Head of caudate nucleus (tissue), 42 donors: ENCODE measurements around the gene SEMA5A.

Source experiments
- DNase-seq, 42 donors: peaks; one replicate each; pipeline versions ENCODE4 v3.0.0 to v3.0.0-alpha.2; 2020 to 2021; ENCODE audit warnings: mixed read lengths in 7 of 42
- intact Hi-C: fragments of 100-400 bp; cut with DNase I; formaldehyde crosslinking; loops from one replicate; pipeline ENCODE4 v1.15.0; 2022

The SEMA5A gene

GRCh38 chr5:9051779-9052178, 494.1 kb downstream of the SEMA5A start:
- no peak for DNase-seq

DNA sequence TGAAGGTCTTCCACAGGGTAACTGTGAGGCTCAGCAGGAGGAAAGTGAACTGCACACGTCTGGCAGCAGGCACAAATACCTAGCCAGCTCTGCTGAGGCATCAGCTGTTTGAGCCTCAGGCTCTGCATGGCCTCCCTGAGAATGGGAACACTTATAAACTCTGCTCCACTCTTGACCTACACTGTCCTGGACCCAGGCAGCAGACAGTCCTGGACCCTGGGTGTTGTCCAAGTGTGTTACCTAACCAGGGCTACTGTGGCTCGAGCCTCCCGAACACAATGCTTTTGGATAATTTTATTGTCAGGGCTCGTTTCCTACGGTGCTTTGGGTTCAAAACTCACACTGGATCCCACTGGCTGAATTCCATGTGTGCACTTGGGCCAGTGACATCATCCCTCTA, 497.9 kb downstream of the SEMA5A start:
- intact Hi-C loops, result no loop called here
- DNase-seq, result no peak

More at GRCh38 chr5:9051779-9052178, 494.1 kb downstream of the SEMA5A start:
- intact Hi-C loops, result no loop called here

DNA sequence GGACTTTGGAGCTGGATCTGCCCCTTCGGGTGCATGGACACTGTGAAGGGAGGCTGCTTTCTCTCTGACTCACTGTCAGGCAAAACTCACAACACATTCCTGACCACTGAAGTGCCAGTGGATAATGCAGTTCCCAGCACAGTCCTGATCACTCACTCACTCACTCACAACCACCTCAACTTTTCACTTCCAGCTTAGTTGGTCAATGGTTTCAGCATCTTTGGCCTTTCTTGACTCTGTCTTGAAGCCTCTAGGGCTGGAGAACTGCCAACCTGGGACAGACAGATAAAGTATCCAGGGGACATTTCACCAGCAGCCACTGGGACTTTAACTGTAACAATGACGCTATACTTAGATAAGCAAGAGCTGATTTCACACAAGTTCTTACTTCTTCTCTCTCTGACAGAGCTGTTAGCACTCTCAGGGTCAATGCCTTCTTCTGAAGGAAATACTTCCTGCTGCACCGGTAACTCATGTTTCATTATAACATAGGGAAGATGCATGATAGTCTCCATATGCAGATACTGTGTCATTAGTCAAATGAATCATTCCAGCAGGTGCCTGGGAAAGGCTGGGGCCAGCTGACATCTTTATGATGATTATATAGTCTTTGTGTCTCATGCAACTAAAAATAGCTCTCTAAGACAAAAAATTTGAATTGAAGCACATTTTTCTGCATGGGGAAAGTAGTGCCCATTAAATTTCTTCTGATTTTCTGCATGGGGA, 499.0 kb downstream of the SEMA5A start:
- intact Hi-C loops, result no loop called here
- no peak for DNase-seq

DNA sequence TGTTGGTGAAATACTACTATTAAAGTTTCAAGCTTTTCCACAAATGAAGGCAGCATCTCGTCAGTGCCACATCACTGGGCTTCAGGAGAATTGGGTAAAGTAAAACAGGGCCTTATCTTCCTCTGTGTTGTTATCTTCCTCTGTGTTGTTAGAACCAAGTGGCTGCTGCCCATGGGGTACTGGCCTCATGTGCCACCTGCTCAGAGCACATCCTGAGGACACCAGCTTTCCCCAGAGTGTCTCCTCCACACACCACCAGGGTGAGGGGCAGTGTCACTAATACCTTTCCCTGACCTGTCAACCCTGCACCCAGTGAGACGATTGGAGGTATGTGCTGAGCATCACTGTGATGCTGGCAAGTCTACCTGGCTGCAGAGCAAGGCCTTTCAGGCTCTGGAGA, 499.9 kb downstream of the SEMA5A start:
- intact Hi-C loops, result no loop called here
- no peak for DNase-seq

DNA sequence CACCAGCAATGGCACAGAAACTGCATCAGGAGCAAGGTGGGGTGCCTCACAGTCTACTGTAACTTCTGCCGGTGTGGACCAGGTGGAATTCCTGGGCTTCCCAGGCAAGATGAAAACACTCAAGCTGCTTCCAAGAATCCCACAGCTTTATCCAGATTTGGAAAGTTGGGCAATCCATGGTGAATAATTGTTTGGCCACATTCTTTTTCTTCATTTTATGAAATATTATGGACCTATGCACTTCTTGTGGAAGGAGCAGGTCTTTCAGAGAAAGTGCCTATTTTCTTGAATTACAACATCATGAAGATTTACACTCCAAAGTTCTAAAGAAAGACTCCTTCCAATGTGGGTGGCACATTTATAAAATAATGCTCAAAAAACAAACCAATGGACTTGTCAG, 503.6 kb downstream of the SEMA5A start:
- intact Hi-C loops, result no loop called here
- DNase-seq, result no peak

- DNase-seq, result no peak
- intact Hi-C loops, result no loop called here
These were observed 505.4 kb downstream of the SEMA5A start for GRCh38 chr5:9040475-9040874.

- intact Hi-C loops, result no loop called here
- DNase-seq, result no peak
These were observed 508.8 kb downstream of the SEMA5A start for GRCh38 chr5:9037048-9037447.

GRCh38 chr5:9035346-9035745, 510.5 kb downstream of the SEMA5A start:
- no peak for DNase-seq
- intact Hi-C loops, result no loop called here

DNA sequence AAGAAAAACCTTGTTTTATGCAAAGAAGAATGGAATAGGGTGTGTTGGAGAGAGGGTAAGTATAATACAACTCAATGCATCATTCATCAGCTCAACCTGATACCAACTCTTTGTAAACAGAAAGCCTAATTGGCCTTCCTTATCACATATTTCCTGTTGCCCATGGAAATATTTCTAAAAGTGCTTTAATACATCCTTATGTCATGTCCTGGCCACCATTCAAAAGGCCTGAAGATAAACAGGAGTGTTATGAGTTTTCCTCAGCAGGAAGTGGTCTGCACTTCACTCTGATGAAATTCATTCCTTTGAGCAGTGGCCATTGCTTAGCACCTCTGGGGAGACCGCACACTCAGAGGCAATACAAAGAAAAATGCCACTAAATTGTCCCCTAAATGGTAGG, 511.2 kb downstream of the SEMA5A start:
- intact Hi-C loops, result no loop called here
- no peak for DNase-seq

- no peak for DNase-seq
- intact Hi-C loops, result no loop called here
These were observed 512.4 kb downstream of the SEMA5A start for GRCh38 chr5:9033524-9033923.

GRCh38 chr5:9025942-9026341, 519.9 kb downstream of the SEMA5A start:
- intact Hi-C loops, result no loop called here
- DNase-seq, result no peak

DNA sequence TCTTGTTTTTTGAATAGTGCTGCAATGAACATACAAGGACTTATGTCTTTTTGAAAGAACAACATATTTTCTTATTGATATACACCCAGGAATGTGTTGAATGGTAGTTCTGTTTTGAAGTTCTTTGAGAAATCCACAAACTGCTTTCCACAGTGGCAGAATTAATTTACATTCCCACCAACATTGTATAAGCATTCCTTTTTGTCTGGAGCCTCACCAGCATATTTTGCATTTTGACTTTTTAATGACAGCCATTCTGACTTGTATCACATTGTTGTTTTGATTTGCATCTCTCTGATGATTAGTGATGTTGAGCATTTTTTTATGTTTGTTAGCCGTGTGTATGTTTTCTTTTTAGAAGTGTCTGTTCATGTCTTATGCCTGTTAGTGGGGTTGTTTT, 524.9 kb downstream of the SEMA5A start:
- intact Hi-C loops, result no loop called here
- no peak for DNase-seq

DNA sequence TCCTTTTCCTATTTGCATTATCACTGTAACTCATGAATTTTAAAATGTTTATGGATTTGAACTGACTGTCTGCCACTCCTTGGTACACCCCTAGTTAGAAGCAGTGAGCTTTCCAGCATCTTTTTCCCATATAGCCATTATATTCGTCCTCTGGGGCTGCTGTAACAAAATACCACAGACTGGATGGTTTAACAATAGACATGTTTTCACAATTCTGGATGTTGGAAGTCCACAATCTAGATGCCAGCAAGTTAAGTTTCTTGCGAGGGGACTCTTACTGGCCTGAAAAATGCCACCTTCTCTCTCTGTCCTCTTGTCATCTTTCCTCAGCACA, 530.0 kb downstream of the SEMA5A start:
- DNase-seq, result no peak
- intact Hi-C loops, result no loop called here

GRCh38 chr5:9015260-9015936, 530.5 kb downstream of the SEMA5A start:
- intact Hi-C loops, result no loop called here
- no peak for DNase-seq

DNA sequence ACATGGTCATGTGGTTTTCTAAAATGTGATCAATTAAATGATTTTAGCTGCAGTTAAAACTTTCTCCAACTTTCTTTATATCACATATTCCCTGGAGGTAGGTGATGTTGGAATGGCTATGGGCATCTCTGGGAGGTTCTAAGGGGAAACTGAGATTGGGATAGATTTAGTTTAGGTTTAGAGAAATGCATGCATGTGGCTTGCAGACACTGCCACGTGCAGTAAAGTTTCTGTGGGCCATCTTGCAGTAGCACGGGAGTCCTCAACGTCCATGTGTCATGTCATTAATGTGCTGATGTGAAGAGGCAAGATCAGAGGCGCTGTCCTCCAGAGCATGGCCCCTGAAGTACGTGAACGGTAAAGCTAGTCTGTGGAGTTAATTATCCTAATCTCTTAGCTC, 532.7 kb downstream of the SEMA5A start:
- DNase-seq, result no peak
- intact Hi-C loops, result no loop called here

- no peak for DNase-seq
- intact Hi-C loops, result no loop called here
These were observed 535.8 kb downstream of the SEMA5A start for GRCh38 chr5:9009931-9010651.

DNA sequence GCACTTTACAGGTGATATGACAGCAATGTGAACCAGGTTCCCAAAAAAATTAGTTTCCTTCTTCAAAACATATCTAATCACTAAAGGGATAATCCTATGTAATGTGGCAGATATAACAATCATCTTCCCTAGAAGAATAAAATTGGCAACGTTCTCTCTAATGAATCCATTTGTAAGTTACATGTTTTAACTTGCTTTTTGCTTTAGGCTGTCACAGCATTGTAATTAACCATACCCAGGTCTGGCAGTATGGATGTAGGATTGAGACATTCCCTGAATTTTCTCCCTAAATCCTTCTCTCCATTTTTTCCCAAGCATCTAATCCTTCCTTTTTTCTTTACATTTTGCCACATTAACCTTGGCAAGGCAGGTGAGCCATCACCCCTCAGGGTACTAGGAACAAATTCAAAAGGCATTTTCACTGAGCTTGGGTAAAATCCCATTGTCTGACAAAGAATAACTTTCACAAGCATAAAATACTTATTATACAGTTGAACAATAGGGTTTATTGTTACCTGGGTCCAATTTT, 548.3 kb downstream of the SEMA5A start:
- intact Hi-C loops, result no loop called here
- no peak for DNase-seq

DNA sequence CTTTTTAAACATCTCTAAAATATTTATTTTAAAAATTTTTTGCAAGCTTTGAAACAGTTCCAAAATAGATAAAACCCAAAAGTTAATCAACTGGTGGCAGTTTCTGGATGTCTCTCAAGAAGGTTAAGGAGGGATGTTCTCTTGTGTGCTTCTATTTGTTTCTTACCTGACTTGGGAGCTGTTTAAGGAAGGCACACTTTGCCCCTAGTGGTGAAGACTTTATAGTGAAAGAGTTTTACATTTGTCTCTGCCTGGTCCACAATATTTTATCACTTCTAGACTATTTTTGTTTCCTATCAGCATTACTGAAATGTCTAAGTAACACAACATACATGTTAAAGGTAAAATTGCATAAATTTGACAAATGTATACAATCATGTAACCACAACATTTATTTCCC, 552.8 kb downstream of the SEMA5A start:
- no peak for DNase-seq
- intact Hi-C loops, result no loop called here
